Measurements from ENCODE around the gene KCNT2.

DNA sequence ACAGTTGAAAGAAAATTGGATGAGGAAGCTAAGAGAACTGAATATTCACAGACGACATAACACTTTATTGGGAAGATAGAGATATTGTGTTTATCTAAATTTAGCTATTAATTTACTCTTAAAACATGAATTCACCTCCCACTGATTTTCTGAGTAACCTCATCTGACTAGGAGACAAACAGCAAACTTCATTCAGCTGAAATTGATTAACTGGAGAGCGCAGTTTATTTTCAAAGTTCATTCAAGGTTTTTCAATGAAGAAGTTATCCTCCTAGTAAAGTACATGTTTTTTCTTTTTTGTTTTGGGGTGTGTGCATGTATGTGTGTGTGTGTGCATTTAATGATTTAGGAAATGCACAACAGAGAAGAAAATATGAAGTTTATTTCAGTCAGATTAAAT lies 215.0 kb downstream of the KCNT2 start:
- TF ChIP-seq, protein P1, sequence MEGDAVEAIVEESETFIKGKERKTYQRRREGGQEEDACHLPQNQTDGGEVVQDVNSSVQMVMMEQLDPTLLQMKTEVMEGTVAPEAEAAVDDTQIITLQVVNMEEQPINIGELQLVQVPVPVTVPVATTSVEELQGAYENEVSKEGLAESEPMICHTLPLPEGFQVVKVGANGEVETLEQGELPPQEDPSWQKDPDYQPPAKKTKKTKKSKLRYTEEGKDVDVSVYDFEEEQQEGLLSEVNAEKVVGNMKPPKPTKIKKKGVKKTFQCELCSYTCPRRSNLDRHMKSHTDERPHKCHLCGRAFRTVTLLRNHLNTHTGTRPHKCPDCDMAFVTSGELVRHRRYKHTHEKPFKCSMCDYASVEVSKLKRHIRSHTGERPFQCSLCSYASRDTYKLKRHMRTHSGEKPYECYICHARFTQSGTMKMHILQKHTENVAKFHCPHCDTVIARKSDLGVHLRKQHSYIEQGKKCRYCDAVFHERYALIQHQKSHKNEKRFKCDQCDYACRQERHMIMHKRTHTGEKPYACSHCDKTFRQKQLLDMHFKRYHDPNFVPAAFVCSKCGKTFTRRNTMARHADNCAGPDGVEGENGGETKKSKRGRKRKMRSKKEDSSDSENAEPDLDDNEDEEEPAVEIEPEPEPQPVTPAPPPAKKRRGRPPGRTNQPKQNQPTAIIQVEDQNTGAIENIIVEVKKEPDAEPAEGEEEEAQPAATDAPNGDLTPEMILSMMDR (IDR thresholded peaks at IDR 0.05; ENCODE audit: low read depth, low read length, missing input control): no peak
- TF ChIP-seq, protein P2, sequence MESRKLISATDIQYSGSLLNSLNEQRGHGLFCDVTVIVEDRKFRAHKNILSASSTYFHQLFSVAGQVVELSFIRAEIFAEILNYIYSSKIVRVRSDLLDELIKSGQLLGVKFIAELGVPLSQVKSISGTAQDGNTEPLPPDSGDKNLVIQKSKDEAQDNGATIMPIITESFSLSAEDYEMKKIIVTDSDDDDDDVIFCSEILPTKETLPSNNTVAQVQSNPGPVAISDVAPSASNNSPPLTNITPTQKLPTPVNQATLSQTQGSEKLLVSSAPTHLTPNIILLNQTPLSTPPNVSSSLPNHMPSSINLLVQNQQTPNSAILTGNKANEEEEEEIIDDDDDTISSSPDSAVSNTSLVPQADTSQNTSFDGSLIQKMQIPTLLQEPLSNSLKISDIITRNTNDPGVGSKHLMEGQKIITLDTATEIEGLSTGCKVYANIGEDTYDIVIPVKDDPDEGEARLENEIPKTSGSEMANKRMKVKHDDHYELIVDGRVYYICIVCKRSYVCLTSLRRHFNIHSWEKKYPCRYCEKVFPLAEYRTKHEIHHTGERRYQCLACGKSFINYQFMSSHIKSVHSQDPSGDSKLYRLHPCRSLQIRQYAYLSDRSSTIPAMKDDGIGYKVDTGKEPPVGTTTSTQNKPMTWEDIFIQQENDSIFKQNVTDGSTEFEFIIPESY (IDR thresholded peaks at IDR 0.05): no peak
- TF ChIP-seq RAD21 (IDR thresholded peaks at IDR 0.05) (no peak), TAF1 (conservative IDR thresholded peaks at IDR 0.05) (no peak), NR2F2 (IDR thresholded peaks at IDR 0.05) (no peak), JUND (IDR thresholded peaks at IDR 0.05) (no peak), HNF4G (IDR thresholded peaks at IDR 0.05) (no peak), EGR1 (IDR thresholded peaks at IDR 0.05; ENCODE audit: low read depth in 2 of 2) (no peak)
- TF ChIP-seq, protein P3, sequence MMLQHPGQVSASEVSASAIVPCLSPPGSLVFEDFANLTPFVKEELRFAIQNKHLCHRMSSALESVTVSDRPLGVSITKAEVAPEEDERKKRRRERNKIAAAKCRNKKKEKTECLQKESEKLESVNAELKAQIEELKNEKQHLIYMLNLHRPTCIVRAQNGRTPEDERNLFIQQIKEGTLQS (IDR thresholded peaks at IDR 0.05): no peak
- TF ChIP-seq, protein P4, sequence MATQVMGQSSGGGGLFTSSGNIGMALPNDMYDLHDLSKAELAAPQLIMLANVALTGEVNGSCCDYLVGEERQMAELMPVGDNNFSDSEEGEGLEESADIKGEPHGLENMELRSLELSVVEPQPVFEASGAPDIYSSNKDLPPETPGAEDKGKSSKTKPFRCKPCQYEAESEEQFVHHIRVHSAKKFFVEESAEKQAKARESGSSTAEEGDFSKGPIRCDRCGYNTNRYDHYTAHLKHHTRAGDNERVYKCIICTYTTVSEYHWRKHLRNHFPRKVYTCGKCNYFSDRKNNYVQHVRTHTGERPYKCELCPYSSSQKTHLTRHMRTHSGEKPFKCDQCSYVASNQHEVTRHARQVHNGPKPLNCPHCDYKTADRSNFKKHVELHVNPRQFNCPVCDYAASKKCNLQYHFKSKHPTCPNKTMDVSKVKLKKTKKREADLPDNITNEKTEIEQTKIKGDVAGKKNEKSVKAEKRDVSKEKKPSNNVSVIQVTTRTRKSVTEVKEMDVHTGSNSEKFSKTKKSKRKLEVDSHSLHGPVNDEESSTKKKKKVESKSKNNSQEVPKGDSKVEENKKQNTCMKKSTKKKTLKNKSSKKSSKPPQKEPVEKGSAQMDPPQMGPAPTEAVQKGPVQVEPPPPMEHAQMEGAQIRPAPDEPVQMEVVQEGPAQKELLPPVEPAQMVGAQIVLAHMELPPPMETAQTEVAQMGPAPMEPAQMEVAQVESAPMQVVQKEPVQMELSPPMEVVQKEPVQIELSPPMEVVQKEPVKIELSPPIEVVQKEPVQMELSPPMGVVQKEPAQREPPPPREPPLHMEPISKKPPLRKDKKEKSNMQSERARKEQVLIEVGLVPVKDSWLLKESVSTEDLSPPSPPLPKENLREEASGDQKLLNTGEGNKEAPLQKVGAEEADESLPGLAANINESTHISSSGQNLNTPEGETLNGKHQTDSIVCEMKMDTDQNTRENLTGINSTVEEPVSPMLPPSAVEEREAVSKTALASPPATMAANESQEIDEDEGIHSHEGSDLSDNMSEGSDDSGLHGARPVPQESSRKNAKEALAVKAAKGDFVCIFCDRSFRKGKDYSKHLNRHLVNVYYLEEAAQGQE (IDR thresholded peaks at IDR 0.05): no peak
- TF ChIP-seq, protein P5, sequence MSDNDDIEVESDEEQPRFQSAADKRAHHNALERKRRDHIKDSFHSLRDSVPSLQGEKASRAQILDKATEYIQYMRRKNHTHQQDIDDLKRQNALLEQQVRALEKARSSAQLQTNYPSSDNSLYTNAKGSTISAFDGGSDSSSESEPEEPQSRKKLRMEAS (IDR thresholded peaks at IDR 0.05): no peak

Measured in liver (tissue), 3 donors.